ENCODE data around the gene ICAM5. TPM values are rescaled to one million over a fixed set of nuclear protein-coding genes. Genes with fewer than 3 reads are reported as not detected.

The ICAM5 gene
- total RNA-seq, 4 donors from 2014 or later: 0.12 to 1.6 (median 1.3) TPM; not detected in 1

DNA sequence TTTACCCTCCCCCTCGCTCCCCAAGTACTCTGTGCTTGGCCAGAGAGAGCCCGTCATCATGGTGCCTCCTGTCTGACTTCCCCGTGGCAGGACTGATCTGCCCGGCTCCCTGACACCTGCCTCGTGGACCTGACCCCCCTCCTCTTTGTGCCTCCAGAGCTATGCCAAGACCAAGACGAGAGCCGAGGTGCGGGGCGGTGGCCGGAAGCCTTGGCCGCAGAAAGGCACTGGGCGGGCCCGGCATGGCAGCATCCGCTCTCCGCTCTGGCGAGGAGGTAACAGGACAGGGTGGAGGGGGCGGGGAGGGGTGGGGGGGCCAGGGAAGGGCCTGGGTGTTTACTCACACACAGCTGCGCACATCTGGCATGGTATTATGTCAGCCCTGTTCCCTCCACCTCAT lies 33.2 kb upstream of the ICAM5 start:
- peaks cover 12 to 62% (median 38%) of the 10 kb centered on the region in 3 donors for H3K36me3 ChIP-seq
- H3K27me3 ChIP-seq: no peaks in the 10 kb centered on the region
- H3K4me1 ChIP-seq: peaks cover 3 to 42% (median 21%) of the 10 kb centered on the region in 3 donors
- DNase-seq: no peak
- intact Hi-C loops (cut with DNase I): loop anchor here (10.0 kb wide), 1 partner anchor 142 kb away; the partner anchor contains the start of genes EIF3G and P2RY11
- no peak overlapping the region for H3K27ac ChIP-seq
- TF ChIP-seq POLR2A (IDR thresholded peaks at IDR 0.05) (no peak), CTCF (IDR thresholded peaks at IDR 0.05) (no peak)
- 100% methylated on average over 1 to 2 of the region's 18 CpGs for WGBS, 2 donors
- H3K4me3 ChIP-seq: no peak overlapping the region
- no peaks in the 10 kb centered on the region for H3K9me3 ChIP-seq

DNA sequence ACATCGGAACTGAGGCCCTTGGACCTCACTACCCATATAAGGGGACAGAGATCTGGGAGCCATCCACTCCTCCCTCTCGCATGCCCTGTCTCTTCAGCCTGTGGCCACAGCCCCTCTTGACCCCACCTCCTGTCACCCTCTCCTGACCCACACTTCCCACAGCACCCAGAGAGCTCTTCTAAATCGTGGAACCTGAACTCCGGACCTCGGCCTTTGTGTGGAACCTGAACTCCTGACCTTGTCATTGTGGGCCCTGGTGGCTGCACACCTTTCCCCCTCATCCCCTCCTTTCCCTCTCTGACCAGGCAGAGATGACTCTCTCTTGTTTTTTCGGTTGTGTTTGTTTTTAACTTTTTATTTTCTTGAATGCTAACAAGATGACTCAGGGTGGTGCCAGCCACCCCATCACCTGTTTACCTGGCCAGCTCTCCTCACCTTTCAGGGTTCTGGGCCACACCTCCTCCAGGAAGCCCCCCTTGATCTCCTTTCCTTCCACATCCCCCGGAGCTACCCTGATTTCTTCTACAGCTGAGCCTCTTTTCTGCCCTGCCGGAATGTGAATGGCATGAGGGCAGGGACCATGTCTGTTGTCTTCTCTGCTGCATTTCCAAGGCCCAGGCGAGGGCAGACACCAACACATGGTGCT lies 32.7 kb upstream of the ICAM5 start:
- WGBS, 2 donors: 85 to 86% methylated on average over 8 to 9 of the region's 9 CpGs
- intact Hi-C loops (cut with DNase I): loop anchor here (10.0 kb wide), 1 partner anchor 142 kb away; the partner anchor contains the start of genes EIF3G and P2RY11
- H3K27ac ChIP-seq: no peak overlapping the region
- no peak for DNase-seq
- H3K9me3 ChIP-seq: no peaks in the 10 kb centered on the region
- H3K27me3 ChIP-seq: no peaks in the 10 kb centered on the region
- H3K36me3 ChIP-seq: peaks cover 12 to 62% (median 38%) of the 10 kb centered on the region in 3 donors
- peaks cover 3 to 42% (median 21%) of the 10 kb centered on the region in 3 donors for H3K4me1 ChIP-seq
- H3K4me3 ChIP-seq: no peak overlapping the region
- TF ChIP-seq POLR2A (IDR thresholded peaks at IDR 0.05) (no peak), CTCF (IDR thresholded peaks at IDR 0.05) (no peak)

DNA sequence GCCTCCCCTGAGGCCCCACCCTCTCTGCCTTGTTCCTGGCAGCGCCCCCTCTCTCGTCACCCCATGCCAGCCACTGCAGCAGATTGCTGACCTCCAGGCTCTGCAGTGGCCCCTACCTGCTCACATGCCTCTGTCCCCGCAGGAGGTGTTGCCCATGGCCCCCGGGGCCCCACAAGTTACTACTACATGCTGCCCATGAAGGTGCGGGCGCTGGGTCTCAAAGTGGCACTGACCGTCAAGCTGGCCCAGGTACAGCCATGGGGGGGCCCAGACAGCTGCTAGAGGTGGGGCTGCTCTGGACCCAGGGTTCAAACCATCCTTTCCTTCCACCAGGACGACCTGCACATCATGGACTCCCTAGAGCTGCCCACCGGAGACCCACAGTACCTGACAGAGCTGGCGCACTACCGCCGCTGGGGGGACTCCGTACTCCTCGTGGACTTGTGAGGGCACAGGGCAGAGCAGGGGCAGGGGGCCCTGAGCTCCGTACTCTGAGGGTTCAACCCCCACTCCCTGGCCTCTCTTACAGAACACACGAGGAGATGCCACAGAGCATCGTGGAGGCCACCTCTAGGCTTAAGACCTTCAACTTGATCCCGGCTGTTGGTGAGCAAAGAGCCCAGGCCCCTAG lies 31.6 kb upstream of the ICAM5 start:
- Histone ChIP-seq H3K27ac (no peak overlapping the region), H3K27me3 (no peaks in the 10 kb centered on the region), H3K4me1 (peaks cover 3 to 33% (median 13%) of the 10 kb centered on the region in 3 donors), H3K36me3 (peaks cover 12 to 62% (median 38%) of the 10 kb centered on the region in 3 donors), H3K4me3 (no peak overlapping the region), H3K9me3 (no peaks in the 10 kb centered on the region)
- TF ChIP-seq POLR2A (IDR thresholded peaks at IDR 0.05): no peak
- no peak for TF ChIP-seq CTCF (IDR thresholded peaks at IDR 0.05)
- intact Hi-C loops (cut with DNase I): loop anchor here (10.0 kb wide), 1 partner anchor 143 kb away; the partner anchor contains the start of genes EIF3G and P2RY11
- WGBS, 2 donors: 100% methylated on average over 2 to 4 of the region's 18 CpGs
- no peak for DNase-seq

GRCh38 chr19:10259162-10259905 lies 30.4 kb upstream of the ICAM5 start:
- Histone ChIP-seq H3K36me3 (peaks cover 12 to 52% (median 36%) of the 10 kb centered on the region in 3 donors), H3K9me3 (no peaks in the 10 kb centered on the region), H3K4me1 (peaks cover 3 to 21% (median 13%) of the 10 kb centered on the region in 3 donors), H3K27ac (peak overlapping the region in 3 of 4 donors; percentile 9 to 49 (median 26)), H3K27me3 (no peaks in the 10 kb centered on the region), H3K4me3 (no peak overlapping the region)
- WGBS, 2 donors: 12 to 30% methylated on average over 3 to 9 of the region's 32 CpGs
- DNase-seq: no peak
- peak; percentile 41 to 73 (median 60) for TF ChIP-seq CTCF (IDR thresholded peaks at IDR 0.05)
- TF ChIP-seq POLR2A (IDR thresholded peaks at IDR 0.05): no peak
- intact Hi-C loops (cut with DNase I): loop anchor here (10.0 kb wide), 1 partner anchor 145 kb away; the partner anchor contains the start of genes EIF3G and P2RY11

All from esophagus squamous epithelium (tissue), 5 donors.